K562 (cell line): Measurements from ENCODE around the gene HDAC2. TPM values are rescaled to one million over a fixed set of nuclear protein-coding genes. Genes with fewer than 3 reads are reported as not detected.

Source experiments
- ATAC-seq: fragments of 200-7000 bp; cut with Tn5 transposase; 3 replicates; pipeline ENCODE4 v1.9.1; 2020; ENCODE audit warnings: moderate library complexity
- BruUV-seq: library from RNA; stranded (reverse); fragments of 400-500 nt; replicated peaks from 2 replicates; lab custom pipeline; 2021; lab: Mats Ljungman, UMichigan
- CTCF ChIA-PET: fragments of 300-600 bp; formaldehyde crosslinking; extraction: SDS; loops from one replicate; lab custom pipeline; 2021; ENCODE audit warnings: low intra/inter-chr PET ratio; lab: Yijun Ruan, JAX
- POLR2A ChIA-PET: fragments of 300-600, 350-650 bp; sonication (Branson Sonifier 250); formaldehyde crosslinking; extraction: SDS; loops from one replicate; lab custom pipeline; 2021; ENCODE audit warnings: antibody characterized with exemption, inconsistent platforms; lab: Yijun Ruan, JAX
- DNase-seq, 4 experiments: peaks; one replicate each; pipeline versions ENCODE4 v3.0.0 to v3.0.0-alpha.2; 2011 to 2018; ENCODE audit warnings: low spot score in 3 of 4, mixed read lengths in 3 of 4; ENCODE audit errors: extremely low read depth in 1 of 4
- FAIRE-seq: peaks from 2 replicates; lab custom pipeline; 2011; peaks lifted over from hg19 to GRCh38; lab: Jason Lieb, UNC
- H2AFZ ChIP-seq: 2 replicates; pipeline ENCODE4 v1.6.0; 2011; ENCODE audit warnings: low read depth, low read length, control low read depth, inconsistent platforms
- H3K27ac ChIP-seq: fragments of 200-600 bp; 3 replicates; pipeline ENCODE4 v1.8.0; 2011; ENCODE audit warnings: low read depth, mild to moderate bottlenecking, control low read depth, inconsistent platforms, low read length, moderate library complexity, mixed read lengths; ENCODE audit errors: extremely low read depth
- H3K27me3 ChIP-seq, 2 experiments: fragments of 300-600 bp in 1 of 2; 2 replicates in 1 of 2; 3 replicates in 1 of 2; pipeline versions ENCODE4 v1.6.0 to v1.8.0; 2011; ENCODE audit warnings: inconsistent platforms in 2 of 2, low read length in 2 of 2, mild to moderate bottlenecking in 1 of 2, mixed read lengths in 1 of 2, moderate library complexity in 1 of 2; ENCODE audit not compliant: control insufficient read depth in 2 of 2, insufficient read depth in 2 of 2
- H3K36me3 ChIP-seq: fragments of 300-600 bp; 3 replicates; pipeline ENCODE4 v1.8.0; 2011; ENCODE audit warnings: mild to moderate bottlenecking, low read length, inconsistent platforms; ENCODE audit not compliant: control insufficient read depth, insufficient read depth
- H3K4me1 ChIP-seq, 2 experiments: fragments of 200-600 bp in 1 of 2; replicated peaks in 1 of 2; 2 replicates in 1 of 2; 3 replicates in 1 of 2; pipeline versions ENCODE4 v1.5.1 to v1.8.0; 2011; ENCODE audit warnings: inconsistent platforms in 2 of 2, low read length in 2 of 2, mild to moderate bottlenecking in 1 of 2, mixed read lengths in 1 of 2, moderate library complexity in 1 of 2; ENCODE audit not compliant: control insufficient read depth in 2 of 2, insufficient read depth in 2 of 2
- H3K4me2 ChIP-seq: 2 replicates; pipeline ENCODE4 v1.6.1; 2011; ENCODE audit warnings: low read length, control low read depth, inconsistent platforms, mixed read lengths; ENCODE audit not compliant: insufficient read depth
- H3K4me3 ChIP-seq: fragments of 200-600 bp; sonication (generic), shearing (Covaris generic); 2 replicates; pipeline ENCODE4 v1.5.1; 2016; ENCODE audit warnings: control low read depth, inconsistent platforms
- H3K79me2 ChIP-seq: fragments of 200-600 bp; 3 replicates; pipeline ENCODE4 v1.8.0; 2011; ENCODE audit warnings: low read length, inconsistent platforms; ENCODE audit not compliant: control insufficient read depth, insufficient read depth
- H3K9ac ChIP-seq, 2 experiments: 2 replicates each; pipeline versions ENCODE4 v1.6.0 to v1.6.1; 2011; ENCODE audit warnings: low read depth in 2 of 2, low read length in 2 of 2, control low read depth in 1 of 2, inconsistent platforms in 1 of 2, mild to moderate bottlenecking in 1 of 2, mixed read lengths in 1 of 2; ENCODE audit not compliant: insufficient read depth in 1 of 2
- H3K9me1 ChIP-seq: one replicate; pipeline ENCODE4 v1.6.0; 2011; ENCODE audit warnings: inconsistent platforms, mild to moderate bottlenecking, low read length, moderate library complexity; ENCODE audit not compliant: control insufficient read depth, insufficient read depth
- H3K9me3 ChIP-seq: replicated peaks from 2 replicates; pipeline ENCODE4 v1.5.1; 2011; ENCODE audit warnings: low read depth, low read length, inconsistent platforms; ENCODE audit not compliant: control insufficient read depth, insufficient read depth
- H4K20me1 ChIP-seq: replicated peaks from 2 replicates; pipeline ENCODE4 v1.6.1; 2011; ENCODE audit warnings: low read length, inconsistent platforms, mixed read lengths; ENCODE audit not compliant: control insufficient read depth, insufficient read depth
- BCL6 ChIP-seq: fragments of 250-450 bp; sonication (Bioruptor Pico); IDR thresholded peaks from 2 replicates; pipeline ENCODE4 v1.4.0; 2020
- ETS2 ChIP-seq: IDR thresholded peaks from 2 replicates; pipeline ENCODE4 v1.6.1; 2016; ENCODE audit warnings: borderline replicate concordance, missing genetic modification characterization, mild to moderate bottlenecking, moderate library complexity, missing compliant biosample characterization; ENCODE audit not compliant: poor library complexity, severe bottlenecking
- ETV6 ChIP-seq, 3 experiments: fragments of 150-350 bp in 1 of 3; sonication (generic) in 1 of 3; formaldehyde crosslinking in 1 of 3; IDR thresholded peaks; 2 replicates each; pipeline versions ENCODE4 v1.6.1 to v1.8.0; 2014 to 2022; ENCODE audit warnings: borderline replicate concordance in 2 of 3, low read depth in 2 of 3, antibody characterized with exemption in 1 of 3, low read length in 1 of 3, mild to moderate bottlenecking in 1 of 3, missing genetic modification reagents in 1 of 3
- NFATC3 ChIP-seq: fragments of 450-650 bp; IDR thresholded peaks from 2 replicates; pipeline ENCODE4 v1.6.1; 2017; ENCODE audit warnings: mild to moderate bottlenecking
- OTX1 ChIP-seq: fragments of 450-650 bp; formaldehyde crosslinking; IDR thresholded peaks from 2 replicates; pipeline ENCODE4 v1.4.0; 2022; ENCODE audit warnings: mild to moderate bottlenecking
- PTRF ChIP-seq: fragments of 450-650 bp; IDR thresholded peaks from 2 replicates; pipeline ENCODE4 v1.6.1; 2016; ENCODE audit warnings: mild to moderate bottlenecking, missing genetic modification characterization, missing compliant biosample characterization
- TBP ChIP-seq: optimal IDR thresholded peaks from 2 replicates; pipeline ENCODE3; 2011; ENCODE audit warnings: low read depth, low read length, improper control_type of control experiment
- ZEB2 ChIP-seq: fragments of 450-650 bp; IDR thresholded peaks from 2 replicates; pipeline ENCODE4 v1.6.1; 2016
- WGBS: fragments of 100-300 bp; shearing (Covaris generic); methylation state at CpG from one replicate; pipeline ENCODE4 v1.1.6; 2016; ENCODE audit warnings: low coverage, mixed read lengths; ENCODE audit not compliant: insufficient coverage; ENCODE audit errors: missing lambda C conversion rate; 5-methylcytosine and 5-hydroxymethylcytosine counted together
- in situ Hi-C: fragments of 300-500 bp; cut with MboI; formaldehyde crosslinking; loops from 4 replicates; pipeline ENCODE4 v1.15.0; 2018; ENCODE audit warnings: inconsistent platforms, mixed read lengths
- intact Hi-C: fragments of 100-400 bp; cut with micrococcal nuclease; formaldehyde crosslinking; loops from 2 replicates; pipeline ENCODE4 v1.14.2; 2022
- polyA plus RNA-seq, 8 experiments: library from polyadenylated mRNA; depleted of rRNA in 4 of 8; stranded (reverse) in 5 of 8; unstranded in 3 of 8; fragments of >200 nt; fragmentation: Nextera tagmentation in 2 of 8; fragmentation: Illumina TruSeq in 1 of 8; extraction: Ambion mirVana in 2 of 8; extraction: Trizol in 1 of 8; gene quantifications; 2 replicates each; pipeline versions ENCODE4 v1.2.1 to v1.2.3, GENCODE V29; 2011 to 2014; ENCODE audit warnings: inconsistent platforms in 1 of 8, missing spikeins in 1 of 8
- total RNA-seq, 7 experiments: library from RNA; depleted of rRNA in 6 of 7; stranded (reverse); fragments of >200 nt in 6 of 7; fragmentation: Illumina TruSeq in 2 of 7; extraction: Trizol in 2 of 7; gene quantifications; 2 replicates each; pipeline versions ENCODE4 v1.2.1 to v1.2.3, GENCODE V29; 2011 to 2021; ENCODE audit warnings: low replicate concordance in 1 of 7
- TF ChIP-seq, protein P1 (sequence below): sonication (generic); formaldehyde crosslinking; IDR thresholded peaks from 2 replicates; pipeline ENCODE4 v1.8.1; 2023; ENCODE audit warnings: mild to moderate bottlenecking, missing genetic modification reagents, moderate library complexity
- TF ChIP-seq, protein P2 (sequence below): IDR thresholded peaks from 2 replicates; pipeline ENCODE4 v1.6.1; 2014; ENCODE audit warnings: antibody characterized with exemption
- TF ChIP-seq, protein P3 (sequence below): fragments of 250-450 bp; sonication (Bioruptor Pico); IDR thresholded peaks from 2 replicates; pipeline ENCODE4 v1.4.0; 2020; ENCODE audit warnings: mild to moderate bottlenecking, moderate library complexity

The HDAC2 gene
- total and polyA plus RNA-seq, 9 of the 15 experiments (the other 6 are each of a cell fraction or from before 2014, with no cell fraction given): 67.0 to 277 (median 151) TPM

DNA sequence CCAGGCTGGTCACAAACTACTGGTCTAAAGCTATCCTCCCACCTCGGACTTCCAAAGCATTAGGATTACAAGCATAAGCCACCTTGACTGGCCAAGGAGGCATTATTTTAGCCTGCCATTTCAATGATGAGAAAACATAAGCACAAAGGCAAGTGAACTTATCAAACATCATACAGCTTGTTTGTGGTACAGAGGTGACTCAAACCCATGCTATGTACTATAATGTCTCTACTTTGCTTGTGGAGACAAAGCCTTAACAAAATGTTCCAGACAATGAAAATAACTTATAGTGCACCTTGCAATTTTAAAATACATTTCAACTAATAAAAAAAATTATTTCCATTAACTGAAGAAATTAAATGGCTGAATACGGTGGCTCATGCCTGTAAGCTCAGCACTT lies 26.2 kb downstream of the HDAC2 start:
- H3K79me2 ChIP-seq: no peaks in the 10 kb centered on the region
- no peaks in the 10 kb centered on the region for H4K20me1 ChIP-seq
- in situ Hi-C loops: no loop called here
- H3K9me3 ChIP-seq: no peaks in the 10 kb centered on the region
- no peak overlapping the region for H3K27ac ChIP-seq
- TF ChIP-seq OTX1 (no peak), NFATC3 (no peak), ETS2 (tag) (no peak), ETV6 (IDR thresholded peaks at IDR 0.05; ENCODE audit: borderline replicate concordance in 1 of 2, low read depth in 2 of 2, low read length in 1 of 2) (no peak), ETV6 (CRISPR knock-in tag; IDR thresholded peaks at IDR 0.05; ENCODE audit: borderline replicate concordance) (no peak), TBP (no peak), ZEB2 (no peak), PTRF (tag) (no peak), BCL6 (CRISPR knock-in tag) (no peak)
- TF ChIP-seq, protein P1, sequence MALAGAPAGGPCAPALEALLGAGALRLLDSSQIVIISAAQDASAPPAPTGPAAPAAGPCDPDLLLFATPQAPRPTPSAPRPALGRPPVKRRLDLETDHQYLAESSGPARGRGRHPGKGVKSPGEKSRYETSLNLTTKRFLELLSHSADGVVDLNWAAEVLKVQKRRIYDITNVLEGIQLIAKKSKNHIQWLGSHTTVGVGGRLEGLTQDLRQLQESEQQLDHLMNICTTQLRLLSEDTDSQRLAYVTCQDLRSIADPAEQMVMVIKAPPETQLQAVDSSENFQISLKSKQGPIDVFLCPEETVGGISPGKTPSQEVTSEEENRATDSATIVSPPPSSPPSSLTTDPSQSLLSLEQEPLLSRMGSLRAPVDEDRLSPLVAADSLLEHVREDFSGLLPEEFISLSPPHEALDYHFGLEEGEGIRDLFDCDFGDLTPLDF: no peak
- TF ChIP-seq, protein P2, sequence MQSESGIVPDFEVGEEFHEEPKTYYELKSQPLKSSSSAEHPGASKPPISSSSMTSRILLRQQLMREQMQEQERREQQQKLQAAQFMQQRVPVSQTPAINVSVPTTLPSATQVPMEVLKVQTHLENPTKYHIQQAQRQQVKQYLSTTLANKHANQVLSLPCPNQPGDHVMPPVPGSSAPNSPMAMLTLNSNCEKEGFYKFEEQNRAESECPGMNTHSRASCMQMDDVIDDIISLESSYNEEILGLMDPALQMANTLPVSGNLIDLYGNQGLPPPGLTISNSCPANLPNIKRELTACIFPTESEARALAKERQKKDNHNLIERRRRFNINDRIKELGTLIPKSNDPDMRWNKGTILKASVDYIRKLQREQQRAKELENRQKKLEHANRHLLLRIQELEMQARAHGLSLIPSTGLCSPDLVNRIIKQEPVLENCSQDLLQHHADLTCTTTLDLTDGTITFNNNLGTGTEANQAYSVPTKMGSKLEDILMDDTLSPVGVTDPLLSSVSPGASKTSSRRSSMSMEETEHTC: no peak
- TF ChIP-seq, protein P3, sequence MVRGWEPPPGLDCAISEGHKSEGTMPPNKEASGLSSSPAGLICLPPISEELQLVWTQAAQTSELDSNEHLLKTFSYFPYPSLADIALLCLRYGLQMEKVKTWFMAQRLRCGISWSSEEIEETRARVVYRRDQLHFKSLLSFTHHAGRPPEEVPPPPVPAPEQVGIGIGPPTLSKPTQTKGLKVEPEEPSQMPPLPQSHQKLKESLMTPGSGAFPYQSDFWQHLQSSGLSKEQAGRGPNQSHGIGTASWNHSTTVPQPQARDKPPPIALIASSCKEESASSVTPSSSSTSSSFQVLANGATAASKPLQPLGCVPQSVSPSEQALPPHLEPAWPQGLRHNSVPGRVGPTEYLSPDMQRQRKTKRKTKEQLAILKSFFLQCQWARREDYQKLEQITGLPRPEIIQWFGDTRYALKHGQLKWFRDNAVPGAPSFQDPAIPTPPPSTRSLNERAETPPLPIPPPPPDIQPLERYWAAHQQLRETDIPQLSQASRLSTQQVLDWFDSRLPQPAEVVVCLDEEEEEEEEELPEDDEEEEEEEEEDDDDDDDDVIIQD: no peak
- no peak overlapping the region for H3K4me3 ChIP-seq
- ATAC-seq (no peak), DNase-seq (no peak), FAIRE-seq (no peak)
- peaks cover 90% of the 10 kb centered on the region for H3K36me3 ChIP-seq
- intact Hi-C loops: no loop called here
- H3K9me1 ChIP-seq: no peaks in the 10 kb centered on the region
- WGBS: 100% methylated on average over 2 of the region's 2 CpGs
- no peak overlapping the region for H3K9ac ChIP-seq
- no peak overlapping the region for H2AFZ ChIP-seq
- POLR2A ChIA-PET: interaction anchor here (0.6 kb wide), 1 partner anchor 761 kb away, joined by 3 read pairs; no protein-coding TSS in a partner anchor
- H3K4me2 ChIP-seq: no peak overlapping the region
- no peaks in the 10 kb centered on the region for H3K4me1 ChIP-seq
- H3K27me3 ChIP-seq: no peaks in the 10 kb centered on the region
- BruUV-seq: no TSS peak
- CTCF ChIA-PET: no interaction called here
